HG03571 (cell line): ENCODE results near the gene TRIM13.
"Not testable (repeated sequence)": the region's sequence is repeated elsewhere in the genome, so short reads cannot be mapped to it uniquely, and the experiment has no call there.

ENCODE experiments used
- ATAC-seq: cut with Tn5 transposase; IDR thresholded peaks from one replicate; pipeline ENCODE4 v1.9.1; 2021; ENCODE audit not compliant: unreplicated experiment

TRIM13 gene

GRCh38 chr13:50055454-50055853 is 58.6 kb downstream of the TRIM13 start:
- no peak for ATAC-seq

- no peak for ATAC-seq
Observed at GRCh38 chr13:50060718-50061117, 63.9 kb downstream of the TRIM13 start.

GRCh38 chr13:50062336-50062735 is 65.5 kb downstream of the TRIM13 start:
- ATAC-seq, result not testable (repeated sequence)

- no peak for ATAC-seq
Observed at GRCh38 chr13:50065712-50066111, 68.9 kb downstream of the TRIM13 start.
